ENCODE measurements around the gene CCDC92. TPM values are rescaled to one million over a fixed set of nuclear protein-coding genes. Genes with fewer than 3 reads are reported as not detected.

CCDC92 gene
- total RNA-seq, 1 experiment from 2014 or later, result 53.7 TPM

DNA sequence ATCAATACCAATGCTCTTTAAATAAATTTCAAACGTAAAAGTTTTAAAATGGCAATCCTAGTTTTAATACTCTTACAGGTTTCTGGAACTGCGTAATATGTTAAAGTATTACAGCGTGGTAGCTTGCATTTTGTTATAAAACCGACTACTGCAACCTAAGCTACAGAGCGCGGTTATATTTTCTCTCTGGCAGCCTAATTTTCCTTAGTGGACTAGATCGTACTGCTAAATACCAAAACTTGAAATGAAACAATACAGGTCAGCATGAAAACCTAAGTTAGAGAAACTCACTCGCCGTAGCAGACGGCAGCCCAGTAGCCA, 1.2 kb downstream of the CCDC92 start:
- intact Hi-C loops (cut with micrococcal nuclease; ENCODE audit: unreplicated experiment) (no loop called here), in situ Hi-C loops (cut with HindIII; ENCODE audit: low pct_unique_long_range_greater_than_20kb, low sequenced_read_pairs) (no loop called here)
- peak overlapping the region; percentile 72 to 85 for H3K4me3 ChIP-seq (ENCODE audit: low read depth in 2 of 2, low read length in 2 of 2)
- H3K27ac ChIP-seq (ENCODE audit: low read length), result peak overlapping the region; percentile 60
- TF ChIP-seq TCF7L2 (IDR thresholded peaks at IDR 0.05; ENCODE audit: low read depth, low read length) (no peak), SIN3A (IDR thresholded peaks at IDR 0.05; ENCODE audit: borderline replicate concordance, insufficient read depth, low read depth, low read length) (no peak), POLR2AphosphoS5 (IDR thresholded peaks at IDR 0.05; ENCODE audit: low read depth, low read length) (no peak)
- TF ChIP-seq, protein P1, sequence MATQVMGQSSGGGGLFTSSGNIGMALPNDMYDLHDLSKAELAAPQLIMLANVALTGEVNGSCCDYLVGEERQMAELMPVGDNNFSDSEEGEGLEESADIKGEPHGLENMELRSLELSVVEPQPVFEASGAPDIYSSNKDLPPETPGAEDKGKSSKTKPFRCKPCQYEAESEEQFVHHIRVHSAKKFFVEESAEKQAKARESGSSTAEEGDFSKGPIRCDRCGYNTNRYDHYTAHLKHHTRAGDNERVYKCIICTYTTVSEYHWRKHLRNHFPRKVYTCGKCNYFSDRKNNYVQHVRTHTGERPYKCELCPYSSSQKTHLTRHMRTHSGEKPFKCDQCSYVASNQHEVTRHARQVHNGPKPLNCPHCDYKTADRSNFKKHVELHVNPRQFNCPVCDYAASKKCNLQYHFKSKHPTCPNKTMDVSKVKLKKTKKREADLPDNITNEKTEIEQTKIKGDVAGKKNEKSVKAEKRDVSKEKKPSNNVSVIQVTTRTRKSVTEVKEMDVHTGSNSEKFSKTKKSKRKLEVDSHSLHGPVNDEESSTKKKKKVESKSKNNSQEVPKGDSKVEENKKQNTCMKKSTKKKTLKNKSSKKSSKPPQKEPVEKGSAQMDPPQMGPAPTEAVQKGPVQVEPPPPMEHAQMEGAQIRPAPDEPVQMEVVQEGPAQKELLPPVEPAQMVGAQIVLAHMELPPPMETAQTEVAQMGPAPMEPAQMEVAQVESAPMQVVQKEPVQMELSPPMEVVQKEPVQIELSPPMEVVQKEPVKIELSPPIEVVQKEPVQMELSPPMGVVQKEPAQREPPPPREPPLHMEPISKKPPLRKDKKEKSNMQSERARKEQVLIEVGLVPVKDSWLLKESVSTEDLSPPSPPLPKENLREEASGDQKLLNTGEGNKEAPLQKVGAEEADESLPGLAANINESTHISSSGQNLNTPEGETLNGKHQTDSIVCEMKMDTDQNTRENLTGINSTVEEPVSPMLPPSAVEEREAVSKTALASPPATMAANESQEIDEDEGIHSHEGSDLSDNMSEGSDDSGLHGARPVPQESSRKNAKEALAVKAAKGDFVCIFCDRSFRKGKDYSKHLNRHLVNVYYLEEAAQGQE (IDR thresholded peaks at IDR 0.05; ENCODE audit: insufficient read depth in 1 of 2, low read depth in 2 of 2, low read length in 1 of 2), result no peak
- TF ChIP-seq, protein P2, sequence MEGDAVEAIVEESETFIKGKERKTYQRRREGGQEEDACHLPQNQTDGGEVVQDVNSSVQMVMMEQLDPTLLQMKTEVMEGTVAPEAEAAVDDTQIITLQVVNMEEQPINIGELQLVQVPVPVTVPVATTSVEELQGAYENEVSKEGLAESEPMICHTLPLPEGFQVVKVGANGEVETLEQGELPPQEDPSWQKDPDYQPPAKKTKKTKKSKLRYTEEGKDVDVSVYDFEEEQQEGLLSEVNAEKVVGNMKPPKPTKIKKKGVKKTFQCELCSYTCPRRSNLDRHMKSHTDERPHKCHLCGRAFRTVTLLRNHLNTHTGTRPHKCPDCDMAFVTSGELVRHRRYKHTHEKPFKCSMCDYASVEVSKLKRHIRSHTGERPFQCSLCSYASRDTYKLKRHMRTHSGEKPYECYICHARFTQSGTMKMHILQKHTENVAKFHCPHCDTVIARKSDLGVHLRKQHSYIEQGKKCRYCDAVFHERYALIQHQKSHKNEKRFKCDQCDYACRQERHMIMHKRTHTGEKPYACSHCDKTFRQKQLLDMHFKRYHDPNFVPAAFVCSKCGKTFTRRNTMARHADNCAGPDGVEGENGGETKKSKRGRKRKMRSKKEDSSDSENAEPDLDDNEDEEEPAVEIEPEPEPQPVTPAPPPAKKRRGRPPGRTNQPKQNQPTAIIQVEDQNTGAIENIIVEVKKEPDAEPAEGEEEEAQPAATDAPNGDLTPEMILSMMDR (IDR thresholded peaks at IDR 0.05), result no peak
- ATAC-seq (no peak), DNase-seq (ENCODE audit: low read depth, low spot score) (no peak)
- H3K9me3 ChIP-seq (ENCODE audit: control insufficient read depth, insufficient read depth, low read depth, low read length), result no peaks in the 10 kb centered on the region
- ChIA-PET POLR2A (no interaction called here), CTCF (no interaction called here)
- BruUV-seq (replicated peaks), result no TSS peak
- peaks cover 8% of the 10 kb centered on the region for H3K36me3 ChIP-seq (ENCODE audit: control insufficient read depth, insufficient read depth, low read length)
- peaks cover 12% of the 10 kb centered on the region for H3K4me1 ChIP-seq (ENCODE audit: control insufficient read depth, insufficient read depth, low read length)
- H3K27me3 ChIP-seq (ENCODE audit: control insufficient read depth, insufficient read depth, low read length), result no peaks in the 10 kb centered on the region

DNA sequence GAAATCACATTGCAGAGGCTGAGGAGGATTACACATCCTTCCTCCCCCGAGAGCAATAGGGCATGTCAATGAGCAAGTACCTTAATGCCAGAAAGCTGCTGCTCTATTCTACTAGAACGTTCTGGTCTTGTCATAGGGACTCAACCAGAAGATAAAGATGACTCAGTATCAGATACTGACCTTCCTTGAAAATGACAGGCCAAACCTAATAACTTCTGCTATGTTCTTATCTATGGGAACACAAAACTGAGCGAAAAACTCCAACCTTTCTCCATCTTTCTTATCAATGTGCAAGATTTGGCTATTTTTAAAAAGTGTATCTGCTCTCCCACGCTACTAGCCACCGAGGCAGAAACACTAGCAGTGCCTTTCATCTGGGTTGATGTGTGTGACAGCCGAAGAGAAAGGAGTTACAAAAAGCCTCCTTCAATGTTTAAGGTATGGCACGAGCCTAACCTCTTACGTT, 5.5 kb downstream of the CCDC92 start:
- Histone ChIP-seq H3K4me3 (ENCODE audit: low read depth in 2 of 2, low read length in 2 of 2) (no peak overlapping the region), H3K27me3 (ENCODE audit: control insufficient read depth, insufficient read depth, low read length) (no peaks in the 10 kb centered on the region), H3K27ac (ENCODE audit: low read length) (no peak overlapping the region; the same call in 1 of the 2 replicates), H3K9me3 (ENCODE audit: control insufficient read depth, insufficient read depth, low read depth, low read length) (no peaks in the 10 kb centered on the region), H3K4me1 (ENCODE audit: control insufficient read depth, insufficient read depth, low read length) (peaks cover 3% of the 10 kb centered on the region; the same call in 1 of the 2 replicates), H3K36me3 (ENCODE audit: control insufficient read depth, insufficient read depth, low read length) (no peaks in the 10 kb centered on the region)
- DNase-seq (ENCODE audit: low read depth, low spot score) (no peak), ATAC-seq (no peak)
- TF ChIP-seq TCF7L2 (IDR thresholded peaks at IDR 0.05; ENCODE audit: low read depth, low read length) (no peak), SIN3A (IDR thresholded peaks at IDR 0.05; ENCODE audit: borderline replicate concordance, insufficient read depth, low read depth, low read length) (no peak), POLR2AphosphoS5 (IDR thresholded peaks at IDR 0.05; ENCODE audit: low read depth, low read length) (no peak)
- TF ChIP-seq, protein P2 (IDR thresholded peaks at IDR 0.05), result no peak
- TF ChIP-seq, protein P1 (IDR thresholded peaks at IDR 0.05; ENCODE audit: insufficient read depth in 1 of 2, low read depth in 2 of 2, low read length in 1 of 2), result no peak
- ChIA-PET CTCF (no interaction called here), POLR2A (no interaction called here)
- in situ Hi-C loops (cut with HindIII; ENCODE audit: low pct_unique_long_range_greater_than_20kb, low sequenced_read_pairs) (no loop called here), intact Hi-C loops (cut with micrococcal nuclease; ENCODE audit: unreplicated experiment) (no loop called here)
- BruUV-seq (replicated peaks), result no TSS peak
